ENCODE data around the gene FARS2. TPM values are rescaled to one million over a fixed set of nuclear protein-coding genes. Genes with fewer than 3 reads are reported as not detected.

FARS2 gene
- total and polyA plus RNA-seq, 2 donors (not counting 3 experiments of a cell fraction or from before 2014, with no cell fraction given), result 20.2 to 20.5 TPM

- Histone ChIP-seq H3K36me3 (ENCODE audit: control insufficient read depth in 2 of 2, extremely low read depth in 1 of 2, insufficient read depth in 2 of 2, low read length in 2 of 2) (no peaks in the 10 kb centered on the region), H3K4me2 (ENCODE audit: insufficient read depth, low read length) (no peak overlapping the region), H3K9me1 (replicated peaks; ENCODE audit: control insufficient read depth, extremely low read depth, insufficient read depth, low read length) (no peaks in the 10 kb centered on the region), H3K27ac (ENCODE audit: insufficient read depth, low read depth, low read length) (no peak overlapping the region), H3K4me3 (replicated peaks in 1 of 3; ENCODE audit: insufficient read depth in 1 of 3, low read depth in 1 of 3, low read length in 3 of 3) (no peak overlapping the region), H3K4me1 (ENCODE audit: control insufficient read depth, extremely low read depth, insufficient read depth, low read length) (no peaks in the 10 kb centered on the region), H3K9ac (replicated peaks; ENCODE audit: extremely low read depth, insufficient read depth, low read length) (no peak overlapping the region), H3K79me2 (ENCODE audit: control insufficient read depth, insufficient read depth, low read length) (no peaks in the 10 kb centered on the region), H3K9me3 (replicated peaks; ENCODE audit: control insufficient read depth, insufficient read depth, low read length) (no peaks in the 10 kb centered on the region), H4K20me1 (replicated peaks; ENCODE audit: control insufficient read depth, extremely low read depth, insufficient read depth, low read length) (no peaks in the 10 kb centered on the region), H2AFZ (ENCODE audit: low read depth, low read length) (no peak overlapping the region), H3K27me3 (ENCODE audit: control insufficient read depth in 2 of 2, insufficient read depth in 2 of 2, low read length in 2 of 2) (no peaks in the 10 kb centered on the region)
- TF ChIP-seq MYC (IDR thresholded peaks at IDR 0.05; ENCODE audit: low read depth, low read length) (no peak), EZH2 (IDR thresholded peaks at IDR 0.05; ENCODE audit: borderline replicate concordance, low read depth, low read length, severe bottlenecking) (no peak), CTCF (IDR thresholded peaks at IDR 0.05; ENCODE audit: extremely low read depth in 1 of 2, insufficient read depth in 1 of 2, low read depth in 1 of 2, low read length in 2 of 2) (no peak)
- CTCF ChIA-PET, result interaction anchor here (0.6 to 1.0 kb wide), 2 partner anchors 9 to 1640 kb away, joined by 3 read pairs; no protein-coding TSS in a partner anchor
- no peak for DNase-seq (ENCODE audit: low read depth, low spot score)
- dilution Hi-C loops (cut with MboI; ENCODE audit: extremely low pct_ligation_motif_present, low sequenced_read_pairs) (no loop called here), intact Hi-C loops (cut with micrococcal nuclease) (no loop called here)
- POLR2A ChIA-PET, result no interaction called here
- no peak for FAIRE-seq
- no TSS peak for BruUV-seq (replicated peaks)
These were observed 418.4 kb downstream of the FARS2 start for GRCh38 chr6:5679691-5680090.

- Histone ChIP-seq H3K36me3 (ENCODE audit: control insufficient read depth in 2 of 2, extremely low read depth in 1 of 2, insufficient read depth in 2 of 2, low read length in 2 of 2) (no peaks in the 10 kb centered on the region), H3K4me2 (ENCODE audit: insufficient read depth, low read length) (no peak overlapping the region), H3K9me1 (replicated peaks; ENCODE audit: control insufficient read depth, extremely low read depth, insufficient read depth, low read length) (no peaks in the 10 kb centered on the region), H3K27ac (ENCODE audit: insufficient read depth, low read depth, low read length) (no peak overlapping the region), H3K27me3 (ENCODE audit: control insufficient read depth in 2 of 2, insufficient read depth in 2 of 2, low read length in 2 of 2) (no peaks in the 10 kb centered on the region), H3K9me3 (replicated peaks; ENCODE audit: control insufficient read depth, insufficient read depth, low read length) (no peaks in the 10 kb centered on the region), H2AFZ (ENCODE audit: low read depth, low read length) (no peak overlapping the region), H3K79me2 (ENCODE audit: control insufficient read depth, insufficient read depth, low read length) (no peaks in the 10 kb centered on the region), H4K20me1 (replicated peaks; ENCODE audit: control insufficient read depth, extremely low read depth, insufficient read depth, low read length) (no peaks in the 10 kb centered on the region), H3K9ac (replicated peaks; ENCODE audit: extremely low read depth, insufficient read depth, low read length) (no peak overlapping the region), H3K4me3 (replicated peaks in 1 of 3; ENCODE audit: insufficient read depth in 1 of 3, low read depth in 1 of 3, low read length in 3 of 3) (no peak overlapping the region), H3K4me1 (ENCODE audit: control insufficient read depth, extremely low read depth, insufficient read depth, low read length) (no peaks in the 10 kb centered on the region)
- POLR2A ChIA-PET, result no interaction called here
- intact Hi-C loops (cut with micrococcal nuclease) (no loop called here), dilution Hi-C loops (cut with MboI; ENCODE audit: extremely low pct_ligation_motif_present, low sequenced_read_pairs) (no loop called here)
- no TSS peak for BruUV-seq (replicated peaks)
- CTCF ChIA-PET, result interaction anchor here (0.6 to 1.3 kb wide), 3 partner anchors 9 to 1639 kb away, joined by 3 read pairs; no protein-coding TSS in a partner anchor
- no peak for FAIRE-seq
- no peak for TF ChIP-seq FOS (IDR thresholded peaks at IDR 0.05; ENCODE audit: borderline replicate concordance, insufficient read depth, low read length)
- TF ChIP-seq GATA2 (IDR thresholded peaks at IDR 0.05; ENCODE audit: insufficient read depth, insufficient read length, low read depth, low read length), result no peak
- no peak for TF ChIP-seq POLR2AphosphoS5 (IDR thresholded peaks at IDR 0.05; ENCODE audit: insufficient read depth, low read depth, low read length)
- no peak for TF ChIP-seq EZH2 (IDR thresholded peaks at IDR 0.05; ENCODE audit: borderline replicate concordance, low read depth, low read length, severe bottlenecking)
- no peak for TF ChIP-seq JUN (IDR thresholded peaks at IDR 0.05; ENCODE audit: borderline replicate concordance, insufficient read depth, insufficient read length, low read depth)
- no peak for DNase-seq (ENCODE audit: low read depth, low spot score)
These were observed 418.8 kb downstream of the FARS2 start for GRCh38 chr6:5680095-5680494.
